Kidney (tissue), 14 donors: ENCODE data around the gene ATL1. TPM values are rescaled to one million over a fixed set of nuclear protein-coding genes. Genes with fewer than 3 reads are reported as not detected.

Experiments used
- DNase-seq, 5 donors: peaks; one replicate each; pipeline ENCODE4 v3.0.0-alpha.2; 2013 to 2020
- FAIRE-seq: peaks from 2 replicates; lab custom pipeline; 2012; peaks lifted over from hg19 to GRCh38; lab: Jason Lieb, UNC
- H3K27ac ChIP-seq, 2 donors: one replicate each; pipeline ENCODE4 v1.7.0; 2013; ENCODE audit warnings: low read depth in 2 of 2, low read length in 2 of 2, inconsistent platforms in 1 of 2
- H3K27me3 ChIP-seq: one replicate; pipeline ENCODE4 v1.7.1; 2013; ENCODE audit warnings: low read length, inconsistent platforms; ENCODE audit not compliant: control insufficient read depth, insufficient read depth
- H3K36me3 ChIP-seq, 3 donors: one replicate each; pipeline versions ENCODE4 v1.7.0 to v1.7.1; 2013; ENCODE audit warnings: low read length in 3 of 3, control low read depth in 1 of 3, inconsistent platforms in 1 of 3; ENCODE audit not compliant: insufficient read depth in 3 of 3, control insufficient read depth in 2 of 3
- H3K4me1 ChIP-seq, 3 donors: one replicate each; pipeline versions ENCODE4 v1.7.0 to v1.7.1; 2013; ENCODE audit warnings: low read length in 3 of 3, inconsistent platforms in 1 of 3, low read depth in 1 of 3; ENCODE audit not compliant: control insufficient read depth in 2 of 3, insufficient read depth in 2 of 3
- H3K4me3 ChIP-seq, 3 donors: one replicate each; pipeline versions ENCODE4 v1.7.0 to v1.8.1; 2013; ENCODE audit warnings: low read length in 3 of 3, control low read depth in 1 of 3, inconsistent platforms in 1 of 3
- H3K9ac ChIP-seq, 3 donors: one replicate each; pipeline versions ENCODE4 v1.7.0 to v1.7.1; 2013; ENCODE audit warnings: low read length in 3 of 3, control low read depth in 1 of 3, inconsistent platforms in 1 of 3
- H3K9me3 ChIP-seq, 3 donors: one replicate each; pipeline versions ENCODE4 v1.7.0 to v1.7.1; 2013; ENCODE audit warnings: low read length in 3 of 3, control low read depth in 1 of 3, inconsistent platforms in 1 of 3; ENCODE audit not compliant: control insufficient read depth in 2 of 3, insufficient read depth in 1 of 3
- intact Hi-C: fragments of 100-400 bp; cut with DNase I; formaldehyde crosslinking; loops from one replicate; pipeline ENCODE4 v1.11.1; 2022
- polyA plus RNA-seq: library from polyadenylated mRNA; stranded (reverse); fragments of 350-450 nt; fragmentation: Illumina TruSeq; extraction: RNeasy Lipid Tissue Mini Kit (QIAGEN cat#74804); gene quantifications from one replicate; pipeline ENCODE4 v1.2.3, GENCODE V29; 2014; ENCODE audit warnings: low read depth, low replicate concordance; ENCODE audit not compliant: insufficient read depth
- total RNA-seq: library from RNA; stranded (reverse); fragmentation: NEBNext Ultra II Directional; extraction: Animal tissue kit (Norgen Biotek cat#: 25700); gene quantifications from one replicate; pipeline ENCODE4 v1.2.1, GENCODE V29; 2021
- TF ChIP-seq, protein P1 (sequence below): IDR thresholded peaks from 3 replicates; pipeline ENCODE4 v1.5.1; 2012; ENCODE audit warnings: mild to moderate bottlenecking, moderate library complexity, borderline replicate concordance; ENCODE audit not compliant: insufficient read depth; ENCODE audit errors: extremely low read depth
- donor health status: control.
- donor health status: control.
- donor health status: control.
- donor health status: control.
- donor health status: control.
- donor health status: DM: yes; HTN: yes; CAD: no.
- donor health status: Normal renal cell carcinoma (clear cell type).

Gene ATL1
- total and polyA plus RNA-seq, 2 donors from 2014 or later = 4.0 to 5.9 TPM

DNA sequence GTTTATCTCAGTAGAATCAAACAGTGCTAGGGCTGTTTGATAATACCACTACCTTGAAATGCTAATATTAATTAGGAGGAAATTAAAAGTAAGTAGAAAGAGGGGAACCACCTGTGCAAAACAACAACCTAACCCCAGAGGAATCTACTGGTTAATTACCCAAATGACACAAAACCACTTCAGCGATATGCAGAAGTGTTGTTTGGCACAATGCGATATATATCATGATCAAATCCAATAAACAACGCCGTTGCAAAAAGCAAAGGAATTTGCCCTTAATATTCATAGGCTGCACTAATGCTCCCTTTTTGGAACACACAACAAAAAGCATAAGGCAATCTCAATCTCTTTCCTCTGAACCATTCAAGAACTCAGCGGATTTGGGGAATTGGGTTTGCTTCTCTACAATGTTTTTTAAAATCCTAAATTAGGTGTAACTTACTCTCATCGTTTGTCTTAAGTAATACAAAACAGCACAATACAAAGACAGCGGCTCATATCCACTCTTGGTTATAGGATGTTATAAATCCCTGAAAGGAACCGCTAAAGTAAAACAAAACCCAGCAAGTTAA lies 29.1 kb upstream of the ATL1 start:
- Histone ChIP-seq H3K27me3 (no peaks in the 10 kb centered on the region), H3K4me1 (peaks cover 2 to 10% (median 4%) of the 10 kb centered on the region in 3 donors), H3K9me3 (no peaks in the 10 kb centered on the region), H3K9ac (peak overlapping the region; percentile 27 to 70 (median 56)), H3K27ac (no peak overlapping the region), H3K4me3 (peak overlapping the region; percentile 71 to 79 (median 77)), H3K36me3 (no peaks in the 10 kb centered on the region)
- FAIRE-seq (no peak), DNase-seq (peak in 1 of 5 donors; percentile 16)
- TF ChIP-seq, protein P1, sequence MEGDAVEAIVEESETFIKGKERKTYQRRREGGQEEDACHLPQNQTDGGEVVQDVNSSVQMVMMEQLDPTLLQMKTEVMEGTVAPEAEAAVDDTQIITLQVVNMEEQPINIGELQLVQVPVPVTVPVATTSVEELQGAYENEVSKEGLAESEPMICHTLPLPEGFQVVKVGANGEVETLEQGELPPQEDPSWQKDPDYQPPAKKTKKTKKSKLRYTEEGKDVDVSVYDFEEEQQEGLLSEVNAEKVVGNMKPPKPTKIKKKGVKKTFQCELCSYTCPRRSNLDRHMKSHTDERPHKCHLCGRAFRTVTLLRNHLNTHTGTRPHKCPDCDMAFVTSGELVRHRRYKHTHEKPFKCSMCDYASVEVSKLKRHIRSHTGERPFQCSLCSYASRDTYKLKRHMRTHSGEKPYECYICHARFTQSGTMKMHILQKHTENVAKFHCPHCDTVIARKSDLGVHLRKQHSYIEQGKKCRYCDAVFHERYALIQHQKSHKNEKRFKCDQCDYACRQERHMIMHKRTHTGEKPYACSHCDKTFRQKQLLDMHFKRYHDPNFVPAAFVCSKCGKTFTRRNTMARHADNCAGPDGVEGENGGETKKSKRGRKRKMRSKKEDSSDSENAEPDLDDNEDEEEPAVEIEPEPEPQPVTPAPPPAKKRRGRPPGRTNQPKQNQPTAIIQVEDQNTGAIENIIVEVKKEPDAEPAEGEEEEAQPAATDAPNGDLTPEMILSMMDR = no peak
- intact Hi-C loops = no loop called here

- peaks cover 2 to 10% (median 4%) of the 10 kb centered on the region in 3 donors for H3K4me1 ChIP-seq
- no peaks in the 10 kb centered on the region for H3K27me3 ChIP-seq
- intact Hi-C loops = no loop called here
- DNase-seq (peak; percentile 68 to 87 (median 79)), FAIRE-seq (no peak)
- no peaks in the 10 kb centered on the region for H3K36me3 ChIP-seq
- H3K4me3 ChIP-seq = peak overlapping the region; percentile 71 to 79 (median 77)
- TF ChIP-seq, protein P1 = no peak
- peak overlapping the region; percentile 87 to 88 for H3K27ac ChIP-seq
- peak overlapping the region; percentile 56 to 70 (median 64) for H3K9ac ChIP-seq
- no peaks in the 10 kb centered on the region for H3K9me3 ChIP-seq
These were observed 28.1 kb upstream of the ATL1 start for GRCh38 chr14:50531595-50532501.

GRCh38 chr14:50532502-50533240 lies 27.3 kb upstream of the ATL1 start, which contains the start of gene MAP4K5:
Gene MAP4K5 (minus strand): TSS chr14:50532569. CDS start chr14:50532049, 520 bp downstream.
- intact Hi-C loops = no loop called here
- TF ChIP-seq, protein P1 = peak; percentile 93
- DNase-seq (peak; percentile 95 to 97 (median 96)), FAIRE-seq (no peak)
- no peaks in the 10 kb centered on the region for H3K9me3 ChIP-seq
- peak within 1 kb of the TSS; percentile 56 to 79 (median 75) for H3K9ac ChIP-seq
- peak within 1 kb of the TSS; percentile 87 to 88 for H3K27ac ChIP-seq
- H3K4me1 ChIP-seq = peaks cover 2 to 10% (median 4%) of the 10 kb centered on the region in 3 donors
- H3K4me3 ChIP-seq = peak within 1 kb of the TSS; percentile 77 to 79 (median 79)
- no peaks in the 10 kb centered on the region for H3K27me3 ChIP-seq
- no peaks in the 10 kb centered on the region for H3K36me3 ChIP-seq
